Measurements from ENCODE around the gene C16orf95. TPM values are rescaled to one million over a fixed set of nuclear protein-coding genes. Genes with fewer than 3 reads are reported as not detected.

Gene C16orf95
- total and polyA plus RNA-seq, 12 donors = 0.67 to 9.9 (median 5.3) TPM

DNA sequence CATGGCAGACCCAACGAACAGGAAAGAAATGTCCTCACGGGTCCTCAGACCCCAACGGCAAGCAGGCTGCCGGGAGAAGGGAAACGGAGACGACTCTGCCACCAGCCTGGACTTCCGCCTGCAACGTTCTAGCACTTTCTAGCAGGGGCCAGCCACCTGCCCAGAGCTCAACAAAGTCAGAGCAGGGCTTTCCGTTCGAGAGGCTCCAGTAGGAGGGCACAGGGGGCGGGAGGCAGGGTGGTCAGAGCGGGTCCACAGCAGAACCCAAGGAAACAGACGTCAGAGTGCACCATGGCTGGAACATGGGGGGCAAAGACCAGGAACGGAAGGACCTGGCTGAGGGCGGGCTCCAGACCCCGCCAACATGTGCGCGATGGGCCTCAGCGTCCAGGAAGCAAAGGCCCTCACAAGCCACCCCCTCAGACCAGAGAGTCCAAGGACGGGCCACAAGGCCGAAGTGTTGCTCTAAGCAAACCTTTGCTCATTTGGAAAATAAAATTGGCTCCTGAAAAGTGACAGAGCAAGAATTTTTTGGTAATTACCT is 29.4 kb upstream of the C16orf95 start:
- no peak overlapping the region for H3K27ac ChIP-seq
- H3K4me3 ChIP-seq = no peak overlapping the region
- no peaks in the 10 kb centered on the region for H3K4me1 ChIP-seq (replicated peaks in 1 of 2)
- no peaks in the 10 kb centered on the region for H3K27me3 ChIP-seq
- TF ChIP-seq, protein P1, sequence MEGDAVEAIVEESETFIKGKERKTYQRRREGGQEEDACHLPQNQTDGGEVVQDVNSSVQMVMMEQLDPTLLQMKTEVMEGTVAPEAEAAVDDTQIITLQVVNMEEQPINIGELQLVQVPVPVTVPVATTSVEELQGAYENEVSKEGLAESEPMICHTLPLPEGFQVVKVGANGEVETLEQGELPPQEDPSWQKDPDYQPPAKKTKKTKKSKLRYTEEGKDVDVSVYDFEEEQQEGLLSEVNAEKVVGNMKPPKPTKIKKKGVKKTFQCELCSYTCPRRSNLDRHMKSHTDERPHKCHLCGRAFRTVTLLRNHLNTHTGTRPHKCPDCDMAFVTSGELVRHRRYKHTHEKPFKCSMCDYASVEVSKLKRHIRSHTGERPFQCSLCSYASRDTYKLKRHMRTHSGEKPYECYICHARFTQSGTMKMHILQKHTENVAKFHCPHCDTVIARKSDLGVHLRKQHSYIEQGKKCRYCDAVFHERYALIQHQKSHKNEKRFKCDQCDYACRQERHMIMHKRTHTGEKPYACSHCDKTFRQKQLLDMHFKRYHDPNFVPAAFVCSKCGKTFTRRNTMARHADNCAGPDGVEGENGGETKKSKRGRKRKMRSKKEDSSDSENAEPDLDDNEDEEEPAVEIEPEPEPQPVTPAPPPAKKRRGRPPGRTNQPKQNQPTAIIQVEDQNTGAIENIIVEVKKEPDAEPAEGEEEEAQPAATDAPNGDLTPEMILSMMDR (IDR thresholded peaks at IDR 0.05) = no peak
- no peak for TF ChIP-seq POLR2A (IDR thresholded peaks at IDR 0.05)
- H3K36me3 ChIP-seq (replicated peaks in 1 of 2) = peaks cover 0 to 42% of the 10 kb centered on the region in 2 donors
- H3K9me3 ChIP-seq (replicated peaks in 1 of 3) = no peaks in the 10 kb centered on the region
- DNase-seq = no peak
- intact Hi-C loops (cut with DNase I) = no loop called here
- WGBS, 4 donors = 86 to 91% (median 88%) methylated on average over 19 to 21 of the region's 21 CpGs

DNA sequence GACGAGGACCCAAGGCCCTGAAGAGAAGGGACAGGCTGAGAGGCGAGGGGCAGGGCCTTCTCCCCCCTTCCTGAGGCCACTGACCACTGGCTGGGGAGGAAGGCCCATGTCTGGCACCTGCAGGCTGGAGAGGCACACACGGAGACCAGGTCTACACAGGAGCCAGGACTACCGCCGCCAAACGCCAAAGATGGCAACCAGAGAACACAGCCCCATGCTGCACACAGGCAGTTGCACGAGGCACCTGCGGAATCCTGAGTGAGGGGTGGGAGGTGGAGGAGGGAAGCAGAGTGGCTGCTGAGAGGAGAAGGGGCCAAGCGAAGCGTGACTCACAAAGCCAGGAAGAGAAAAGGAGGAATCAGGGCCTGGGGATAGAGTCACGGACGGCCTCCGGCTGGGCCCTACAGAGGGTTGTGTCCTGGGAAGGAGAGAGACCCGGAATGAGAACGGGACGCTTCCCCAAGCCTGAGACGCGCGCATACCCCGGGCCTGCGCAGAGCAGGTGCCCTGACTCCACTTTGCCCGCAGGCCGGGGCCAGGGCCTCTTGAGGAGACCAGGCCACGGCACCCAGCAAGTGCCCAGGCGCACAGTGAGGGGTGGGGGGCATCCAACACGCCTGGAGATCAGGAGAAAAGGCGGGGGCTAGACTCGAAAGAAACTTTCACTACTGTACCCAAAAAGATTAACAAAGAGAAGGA is 28.7 kb upstream of the C16orf95 start:
- no peak for DNase-seq
- H3K4me3 ChIP-seq = no peak overlapping the region
- H3K27ac ChIP-seq = peak overlapping the region in 2 of 5 donors; percentile 30 to 54
- H3K4me1 ChIP-seq (replicated peaks in 1 of 2) = no peaks in the 10 kb centered on the region
- H3K27me3 ChIP-seq = no peaks in the 10 kb centered on the region
- intact Hi-C loops (cut with DNase I) = no loop called here
- TF ChIP-seq POLR2A (IDR thresholded peaks at IDR 0.05) = no peak
- TF ChIP-seq, protein P1 (IDR thresholded peaks at IDR 0.05) = no peak
- 92 to 94% (median 93%) methylated on average over 25 to 28 of the region's 28 CpGs for WGBS, 4 donors
- H3K36me3 ChIP-seq (replicated peaks in 1 of 2) = peaks cover 0 to 47% of the 10 kb centered on the region in 2 donors
- no peaks in the 10 kb centered on the region for H3K9me3 ChIP-seq (replicated peaks in 1 of 3)

DNA sequence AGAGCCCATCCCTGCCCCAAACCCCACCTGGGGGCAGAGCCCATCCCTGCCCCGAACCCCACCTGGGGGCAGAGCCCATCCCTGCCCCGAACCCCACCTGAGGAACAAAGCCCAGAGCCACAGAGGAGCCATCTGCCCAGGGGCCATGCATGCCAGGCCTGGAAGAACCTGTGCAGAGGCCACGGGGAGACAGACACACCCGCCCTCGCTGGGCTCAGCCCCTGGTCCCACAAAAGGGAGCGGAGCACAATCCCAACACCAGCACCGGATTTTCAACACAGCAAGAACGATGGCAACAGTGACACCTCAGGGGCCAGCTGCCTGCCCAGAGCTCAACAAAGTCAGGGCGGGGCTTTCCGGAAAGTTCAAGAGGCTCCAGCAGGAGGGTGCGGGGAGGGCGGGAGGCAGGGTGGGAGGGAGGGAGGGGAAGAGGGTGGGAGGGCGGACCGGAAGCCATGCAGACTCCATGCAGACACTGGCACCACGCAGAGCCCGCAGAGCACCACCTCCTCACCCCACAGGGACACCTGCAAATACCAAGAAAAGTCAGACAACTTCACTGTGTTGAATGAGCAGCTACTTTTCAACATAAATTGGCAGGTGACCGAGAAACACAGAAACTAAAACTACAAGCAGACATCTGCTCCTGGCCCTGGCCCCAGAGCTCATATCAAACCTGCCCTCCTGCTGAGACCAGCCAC is 27.9 kb upstream of the C16orf95 start:
- H3K36me3 ChIP-seq (replicated peaks in 1 of 2) = peaks cover 0 to 53% of the 10 kb centered on the region in 2 donors
- intact Hi-C loops (cut with DNase I) = no loop called here
- peak overlapping the region in 2 of 5 donors; percentile 3 to 30 for H3K27ac ChIP-seq
- WGBS, 4 donors = 69 to 82% (median 75%) methylated on average over 12 to 17 of the region's 17 CpGs
- H3K27me3 ChIP-seq = no peaks in the 10 kb centered on the region
- TF ChIP-seq, protein P1 (IDR thresholded peaks at IDR 0.05) = no peak
- TF ChIP-seq POLR2A (IDR thresholded peaks at IDR 0.05) = no peak
- H3K4me1 ChIP-seq (replicated peaks in 1 of 2) = no peaks in the 10 kb centered on the region
- peak in 1 of 7 donors; percentile 32 for DNase-seq
- H3K4me3 ChIP-seq = no peak overlapping the region
- H3K9me3 ChIP-seq (replicated peaks in 1 of 3) = no peaks in the 10 kb centered on the region

DNA sequence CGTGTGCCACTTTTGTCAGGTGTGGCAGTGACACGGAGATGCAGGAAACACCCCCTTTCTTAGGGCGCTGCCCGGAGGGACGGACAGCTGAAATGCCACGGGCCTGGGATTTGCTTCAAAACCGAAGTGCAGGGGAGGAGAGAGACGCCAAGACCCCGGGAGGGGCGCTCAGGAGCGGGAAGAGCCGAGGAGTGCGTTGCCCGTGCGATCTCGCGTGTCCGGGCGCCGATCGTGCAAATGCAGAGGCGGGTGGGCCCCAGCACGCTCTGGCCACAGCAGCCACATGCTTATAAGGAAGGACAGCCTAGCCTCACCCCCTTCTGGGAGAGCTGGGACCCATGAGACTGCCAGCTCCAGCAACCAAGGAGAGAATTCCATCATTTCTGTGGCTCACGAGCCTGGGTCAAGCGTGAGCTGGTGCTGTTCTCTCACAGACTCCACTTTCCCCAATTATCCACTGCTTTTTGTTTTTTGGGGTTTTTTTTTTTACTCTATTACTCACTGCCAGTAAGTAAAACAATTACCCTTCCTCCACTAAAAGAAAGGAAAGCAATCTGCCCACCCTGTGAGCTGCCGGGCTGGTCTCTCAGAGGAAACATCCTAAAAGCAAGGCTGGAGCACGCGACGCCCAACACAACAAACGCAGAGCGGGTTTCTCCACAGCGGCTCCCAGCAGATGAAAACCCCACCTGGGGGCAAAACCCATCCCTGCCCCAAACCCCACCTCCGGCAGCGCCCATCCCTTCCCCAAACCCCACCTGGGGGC is 27.2 kb upstream of the C16orf95 start:
- Histone ChIP-seq H3K27ac (peak overlapping the region in 1 of 5 donors; percentile 3), H3K9me3 (replicated peaks in 1 of 3) (no peaks in the 10 kb centered on the region), H3K4me3 (no peak overlapping the region), H3K36me3 (replicated peaks in 1 of 2) (peaks cover 0 to 55% of the 10 kb centered on the region in 2 donors), H3K27me3 (no peaks in the 10 kb centered on the region), H3K4me1 (replicated peaks in 1 of 2) (no peaks in the 10 kb centered on the region)
- intact Hi-C loops (cut with DNase I) = no loop called here
- TF ChIP-seq POLR2A (IDR thresholded peaks at IDR 0.05) = no peak
- TF ChIP-seq, protein P1 (IDR thresholded peaks at IDR 0.05) = no peak
- no peak for DNase-seq
- WGBS, 4 donors = 88 to 91% (median 90%) methylated on average over 33 to 34 of the region's 34 CpGs
